KOPT-K1 (cell line): ENCODE measurements around the gene C16orf89.

ENCODE experiments used
- H3K27ac ChIP-seq: fragments of 200-600 bp; sonication (generic); 2 replicates; pipeline ENCODE4 v1.5.1; 2016; ENCODE audit warnings: antibody characterized with exemption, mild to moderate bottlenecking, low read depth, low read length; ENCODE audit not compliant: poor library complexity, severe bottlenecking
- H3K36me3 ChIP-seq: fragments of 200-600 bp; sonication (generic); 2 replicates; pipeline ENCODE4 v1.5.1; 2017; ENCODE audit warnings: antibody characterized with exemption, mild to moderate bottlenecking, low read length, moderate library complexity; ENCODE audit not compliant: insufficient read depth
- H3K9me3 ChIP-seq: fragments of 200-600 bp; sonication (generic); 2 replicates; pipeline ENCODE4 v1.5.1; 2017; ENCODE audit warnings: antibody characterized with exemption, low read length, mild to moderate bottlenecking; ENCODE audit not compliant: insufficient read depth, poor library complexity, severe bottlenecking

C16orf89 gene

DNA sequence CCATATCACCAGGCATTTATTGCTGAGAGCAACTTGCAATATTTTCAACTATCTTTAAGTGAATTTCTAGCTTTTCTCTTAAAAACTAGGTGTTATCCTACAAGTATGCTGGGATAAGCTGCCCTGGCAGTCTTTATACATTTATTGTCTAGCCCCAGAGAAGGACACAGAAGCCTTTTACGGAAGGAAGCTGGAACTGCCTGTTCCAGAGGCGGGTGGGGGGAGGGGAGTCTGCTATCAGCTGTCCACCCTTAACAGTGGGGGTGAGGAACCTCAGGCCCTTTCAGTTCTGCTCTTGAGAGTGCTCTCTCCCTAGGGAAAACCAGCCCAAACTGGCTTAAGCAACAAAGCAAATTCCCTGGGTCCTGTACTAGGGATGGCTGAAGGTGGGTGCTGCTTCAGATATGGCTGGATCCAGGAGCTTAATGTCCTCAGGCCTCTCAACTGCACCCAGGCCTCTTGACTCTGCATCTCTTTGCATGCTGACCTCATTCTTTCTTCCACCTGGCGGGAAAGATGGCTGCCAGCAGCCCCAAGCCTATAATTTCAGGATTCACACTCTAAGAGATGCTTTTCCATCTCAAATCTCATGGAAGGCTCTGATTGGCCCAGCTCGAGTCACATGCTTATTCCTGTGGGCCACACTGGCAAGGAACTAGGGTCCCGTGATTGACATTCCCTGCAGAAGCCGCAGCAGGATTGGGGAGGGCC, 48.6 kb downstream of the C16orf89 start:
- Histone ChIP-seq H3K9me3 (no peaks in the 10 kb centered on the region), H3K36me3 (no peaks in the 10 kb centered on the region), H3K27ac (no peak overlapping the region)

DNA sequence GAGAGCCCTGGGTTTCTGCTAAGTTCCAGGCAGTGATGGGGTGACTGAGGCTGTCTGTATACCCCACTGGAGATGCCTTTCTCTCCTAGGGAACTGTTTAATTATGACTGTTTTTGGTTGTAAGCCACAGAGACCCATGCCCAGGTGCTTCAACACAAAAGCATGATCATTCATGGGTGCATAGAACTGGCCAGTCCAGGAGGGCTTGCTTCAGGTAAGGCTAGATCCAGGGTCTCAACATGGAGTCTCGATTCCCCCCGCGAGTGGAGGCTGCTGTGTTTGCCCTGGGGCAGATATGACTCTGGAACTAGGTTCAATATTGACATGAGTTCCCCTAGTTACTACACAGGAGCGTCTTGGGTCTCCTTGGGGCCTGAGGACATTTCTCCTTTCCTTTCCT, 49.9 kb downstream of the C16orf89 start:
- H3K36me3 ChIP-seq = no peaks in the 10 kb centered on the region
- no peaks in the 10 kb centered on the region for H3K9me3 ChIP-seq
- no peak overlapping the region for H3K27ac ChIP-seq

DNA sequence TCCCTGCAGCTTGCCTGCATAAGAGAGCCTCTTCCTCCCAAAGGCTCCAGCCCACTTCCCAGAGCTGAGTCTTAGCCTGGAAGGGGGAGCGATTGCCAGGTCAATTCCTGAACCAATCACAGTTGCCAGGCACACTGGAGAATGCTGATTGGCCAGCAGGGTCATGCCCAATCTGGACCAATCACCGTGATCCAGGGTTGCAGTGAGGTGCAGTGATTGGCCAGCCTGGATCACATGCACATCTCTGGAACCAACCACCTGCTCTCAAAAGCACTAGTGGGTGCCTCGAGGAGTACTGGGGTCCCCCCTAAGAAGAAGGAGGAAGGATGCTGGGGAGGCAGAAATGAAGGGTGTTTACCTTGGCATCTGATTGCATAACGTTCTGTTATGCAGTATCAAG, 50.4 kb downstream of the C16orf89 start:
- Histone ChIP-seq H3K27ac (no peak overlapping the region), H3K36me3 (no peaks in the 10 kb centered on the region), H3K9me3 (no peaks in the 10 kb centered on the region)

DNA sequence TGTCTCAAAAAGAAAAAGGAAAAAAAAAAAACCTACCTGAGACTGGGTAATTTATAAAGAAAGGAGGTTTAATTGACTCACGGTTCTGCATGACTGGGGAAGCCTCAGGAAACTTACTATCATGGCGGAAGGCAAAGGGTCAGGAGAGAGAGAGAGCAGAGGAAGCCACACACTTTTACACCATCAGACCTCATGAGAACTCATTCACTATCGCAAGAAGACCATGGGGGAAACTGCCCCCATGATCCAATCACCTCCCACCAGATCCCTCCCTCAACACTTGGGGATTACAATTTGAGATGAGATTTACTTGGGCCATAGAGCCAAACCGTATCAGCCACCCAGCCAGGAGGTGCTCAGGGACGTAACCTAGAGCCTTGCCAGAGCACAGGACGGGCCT, 52.9 kb downstream of the C16orf89 start:
- Histone ChIP-seq H3K9me3 (no peaks in the 10 kb centered on the region), H3K36me3 (no peaks in the 10 kb centered on the region), H3K27ac (no peak overlapping the region)

DNA sequence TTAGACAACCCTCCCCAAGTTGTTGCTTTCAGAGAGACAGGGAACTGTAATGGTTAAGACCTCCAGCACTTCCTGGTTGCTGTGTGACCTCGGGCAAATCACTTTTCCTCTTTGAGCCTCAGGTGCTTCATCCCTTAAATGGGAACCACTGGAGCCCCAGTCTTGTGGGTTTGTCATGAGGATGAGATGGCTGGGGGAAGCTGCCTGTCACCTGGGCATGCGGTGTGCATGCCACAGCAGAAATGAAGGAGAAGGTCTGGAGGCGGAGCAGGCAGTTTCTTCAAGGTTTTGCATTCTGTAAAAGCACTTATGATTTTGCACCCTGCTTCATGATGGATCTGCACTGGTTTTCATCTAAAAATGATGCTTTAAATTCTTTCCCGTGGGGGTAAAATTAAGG, 54.1 kb downstream of the C16orf89 start:
- no peak overlapping the region for H3K27ac ChIP-seq
- no peaks in the 10 kb centered on the region for H3K36me3 ChIP-seq

DNA sequence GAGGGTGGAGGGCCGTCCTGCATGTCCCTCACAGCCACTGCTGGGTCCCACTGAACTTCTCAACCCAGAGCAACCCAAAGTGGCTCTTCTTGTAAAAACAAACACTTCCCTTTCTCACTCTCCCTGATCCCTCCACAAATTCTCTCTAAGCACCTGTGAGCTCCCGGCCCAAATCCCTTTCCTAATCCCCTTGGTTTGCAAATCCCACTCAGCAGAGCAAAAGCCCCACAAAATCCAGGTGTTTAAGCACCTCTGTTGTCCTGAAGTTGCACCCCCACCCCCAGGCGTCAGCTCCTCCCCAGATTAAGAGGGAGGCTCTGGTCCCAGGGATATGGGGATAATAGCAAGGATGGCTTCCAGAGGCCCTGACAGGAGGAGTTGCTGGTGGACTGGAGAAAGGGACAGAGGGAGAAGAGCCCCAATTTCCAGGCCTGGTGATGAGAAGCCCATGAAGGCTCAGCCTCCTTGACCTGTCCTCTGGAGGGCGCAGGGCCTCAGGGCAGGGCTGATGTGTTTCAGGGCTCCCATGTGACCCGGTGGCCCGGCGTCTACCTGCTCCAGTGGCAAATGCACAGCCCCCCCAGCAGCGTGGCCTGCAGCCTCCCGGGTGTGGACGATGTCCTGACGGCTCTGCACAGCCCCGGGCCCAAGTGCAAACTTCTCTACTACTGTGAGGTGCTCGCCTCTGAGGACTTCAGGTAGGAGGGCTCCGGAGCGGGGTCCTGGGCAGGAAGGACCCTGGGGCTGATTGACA, 55.0 kb downstream of the C16orf89 start:
- no peaks in the 10 kb centered on the region for H3K36me3 ChIP-seq
- H3K9me3 ChIP-seq = no peaks in the 10 kb centered on the region
- H3K27ac ChIP-seq = no peak overlapping the region

More for the DNA sequence above, 54.1 kb downstream of the C16orf89 start:
- H3K9me3 ChIP-seq = no peaks in the 10 kb centered on the region

DNA sequence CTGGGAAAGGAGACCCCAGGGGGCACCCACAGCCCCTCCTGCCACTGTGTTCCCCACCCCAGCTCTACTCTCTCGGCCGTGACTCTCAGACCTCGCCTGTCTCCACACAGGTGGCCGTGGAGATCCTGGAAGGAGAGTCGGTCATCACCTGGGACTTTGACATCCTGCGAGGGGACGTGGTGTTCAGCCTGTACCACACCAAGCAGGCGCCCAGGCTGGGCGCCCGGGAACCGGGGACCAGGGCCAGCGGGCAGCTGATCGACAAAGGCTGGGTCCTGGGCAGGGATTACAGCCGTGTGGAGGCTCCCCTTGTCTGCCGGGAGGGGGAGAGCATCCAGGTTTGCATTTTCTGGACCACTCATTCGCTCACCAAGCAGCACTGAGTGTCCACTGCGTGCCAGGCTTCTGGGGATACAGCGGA, 57.4 kb downstream of the C16orf89 start:
- H3K27ac ChIP-seq = no peak overlapping the region
- H3K36me3 ChIP-seq = no peaks in the 10 kb centered on the region
- no peaks in the 10 kb centered on the region for H3K9me3 ChIP-seq

DNA sequence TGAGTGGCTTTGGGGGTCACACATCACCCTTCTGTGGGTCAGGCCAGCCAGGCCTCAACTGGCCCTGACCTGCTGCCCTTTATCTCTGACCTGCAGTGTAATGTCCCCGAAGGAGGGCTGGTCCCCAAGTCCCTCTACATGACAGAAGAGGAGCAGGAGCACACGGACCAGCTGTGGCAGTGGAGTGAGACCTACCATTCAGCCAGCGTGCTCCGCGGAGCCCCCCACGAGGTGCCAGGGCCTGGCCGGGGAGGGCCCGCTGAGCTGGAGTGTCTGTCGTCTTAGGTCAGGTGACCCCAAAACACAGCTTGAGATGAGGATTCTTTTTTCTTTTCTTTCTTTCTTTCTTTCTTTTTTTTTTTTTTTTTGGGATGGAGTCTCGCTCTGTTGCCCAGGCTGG, 58.5 kb downstream of the C16orf89 start:
- no peak overlapping the region for H3K27ac ChIP-seq
- no peaks in the 10 kb centered on the region for H3K36me3 ChIP-seq
- H3K9me3 ChIP-seq = no peaks in the 10 kb centered on the region

DNA sequence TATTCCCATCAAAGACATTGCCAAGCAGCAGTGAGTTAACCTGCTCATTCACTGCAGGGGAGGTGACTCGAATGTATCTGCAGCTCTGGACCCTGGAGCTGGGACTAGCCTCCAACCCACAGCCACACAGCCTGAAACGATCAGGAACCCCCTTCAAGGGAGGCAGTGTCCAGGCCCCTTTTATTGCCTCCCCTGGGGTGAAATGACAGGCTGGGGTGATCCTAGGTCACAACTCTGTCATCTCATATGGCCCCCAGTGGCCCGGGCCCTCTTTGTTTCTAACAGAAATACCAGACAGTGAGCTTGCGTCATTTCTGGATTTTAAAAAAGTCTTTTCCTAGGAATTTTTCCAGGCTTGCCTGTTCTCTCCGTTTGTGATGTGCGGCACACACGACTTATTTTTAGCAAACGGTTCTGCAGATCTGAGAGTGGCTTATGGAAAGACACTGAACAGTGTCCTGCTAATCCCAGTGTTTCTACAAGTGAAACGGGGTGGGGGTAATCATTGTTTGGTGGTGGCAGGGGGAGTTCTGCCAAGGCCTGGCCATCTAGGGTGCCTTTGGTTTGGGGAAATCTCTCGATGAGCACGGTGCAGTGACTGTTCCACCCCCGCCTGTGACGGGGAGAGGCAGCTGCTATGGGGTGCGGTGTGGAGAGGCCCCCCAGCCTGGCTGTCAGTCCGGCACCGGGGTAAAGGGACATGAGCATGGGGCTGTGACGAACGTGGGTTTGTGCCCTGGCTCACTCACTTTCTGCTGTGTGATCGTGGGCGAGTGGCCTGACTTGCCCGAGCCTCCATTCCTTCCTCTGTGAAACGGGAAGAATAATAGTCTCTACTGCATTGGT, 59.2 kb downstream of the C16orf89 start:
- H3K36me3 ChIP-seq = no peaks in the 10 kb centered on the region
- no peaks in the 10 kb centered on the region for H3K9me3 ChIP-seq
- no peak overlapping the region for H3K27ac ChIP-seq

DNA sequence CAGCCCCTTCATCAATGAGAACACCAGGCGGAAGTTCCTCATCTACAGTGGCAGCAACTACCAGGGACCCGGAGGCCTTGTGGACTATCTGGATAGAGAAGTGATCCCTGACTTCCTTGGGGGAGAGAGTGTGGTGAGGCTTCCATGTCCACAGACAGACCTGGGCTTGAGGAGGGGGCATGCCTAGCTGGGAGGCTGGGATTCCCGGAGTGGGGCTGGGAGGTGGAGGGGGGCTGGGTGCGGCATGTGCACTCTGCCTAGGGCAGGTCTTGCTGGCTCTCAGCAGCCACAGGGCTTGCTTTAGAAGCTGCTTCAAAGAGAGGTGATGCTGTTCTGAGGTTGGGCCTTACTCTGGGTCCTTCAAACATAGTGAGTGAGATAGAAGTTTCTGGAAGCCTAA, 59.8 kb downstream of the C16orf89 start:
- H3K36me3 ChIP-seq = no peaks in the 10 kb centered on the region
- H3K27ac ChIP-seq = no peak overlapping the region
- H3K9me3 ChIP-seq = no peaks in the 10 kb centered on the region

DNA sequence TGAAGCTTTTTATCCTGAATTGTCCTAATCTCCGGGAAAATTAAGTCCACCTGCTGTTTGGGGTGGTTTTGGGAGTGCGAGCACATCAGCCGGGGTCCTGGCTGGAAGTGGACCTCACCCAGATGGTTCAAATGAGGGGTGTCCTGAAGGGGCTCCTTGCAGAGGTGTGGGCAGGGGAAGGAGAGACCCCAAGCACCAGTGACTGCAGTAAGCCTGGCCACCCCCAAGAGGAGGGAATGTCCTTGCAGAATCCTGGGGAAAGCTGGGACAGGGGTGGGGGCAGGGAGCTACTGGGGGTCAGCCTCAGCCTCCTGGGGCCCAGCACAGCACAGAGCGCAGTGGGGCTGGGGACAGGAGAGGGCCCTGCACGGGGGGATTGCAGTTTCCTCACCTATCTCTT, 61.4 kb downstream of the C16orf89 start:
- Histone ChIP-seq H3K36me3 (no peaks in the 10 kb centered on the region), H3K9me3 (no peaks in the 10 kb centered on the region), H3K27ac (no peak overlapping the region)

DNA sequence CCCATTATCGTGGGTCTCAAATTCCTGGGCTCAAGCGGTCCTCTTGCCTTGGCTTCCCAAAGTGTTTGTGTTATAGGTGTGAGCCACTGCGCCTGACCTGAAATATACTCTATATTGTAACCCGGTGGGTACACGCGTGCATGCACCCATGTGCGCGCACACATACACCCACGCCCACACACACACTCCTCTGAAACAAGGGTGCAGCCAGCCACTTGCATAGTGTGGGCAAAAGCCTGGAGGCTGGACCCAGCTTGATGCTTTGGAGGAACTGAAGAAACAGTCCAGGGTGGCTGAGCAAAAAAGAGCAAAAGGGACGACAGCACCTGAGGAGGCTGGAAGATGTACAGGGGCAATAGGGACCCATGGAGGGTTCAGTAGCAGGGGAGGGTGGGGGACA, 61.9 kb downstream of the C16orf89 start:
- H3K9me3 ChIP-seq = no peaks in the 10 kb centered on the region
- H3K36me3 ChIP-seq = no peaks in the 10 kb centered on the region
- no peak overlapping the region for H3K27ac ChIP-seq

DNA sequence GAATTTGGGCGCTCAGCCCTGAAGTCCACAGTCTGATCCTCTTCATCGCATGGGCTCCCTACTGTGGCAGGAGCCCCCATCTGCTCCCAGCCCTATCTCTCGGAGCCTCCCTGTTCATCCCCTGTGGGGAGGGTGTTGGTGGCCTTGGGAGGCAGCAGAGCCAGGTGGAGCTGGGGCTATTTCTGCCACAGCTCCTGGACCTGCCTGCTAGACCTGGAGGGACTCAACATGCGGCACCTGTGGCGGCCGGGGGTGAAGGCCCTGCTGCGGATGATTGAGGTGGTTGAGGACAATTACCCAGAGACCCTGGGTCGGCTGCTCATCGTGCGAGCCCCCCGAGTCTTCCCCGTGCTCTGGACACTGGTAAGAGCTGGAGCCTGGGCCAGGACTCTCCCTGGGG, 62.5 kb downstream of the C16orf89 start:
- Histone ChIP-seq H3K9me3 (no peaks in the 10 kb centered on the region), H3K27ac (no peak overlapping the region)

DNA sequence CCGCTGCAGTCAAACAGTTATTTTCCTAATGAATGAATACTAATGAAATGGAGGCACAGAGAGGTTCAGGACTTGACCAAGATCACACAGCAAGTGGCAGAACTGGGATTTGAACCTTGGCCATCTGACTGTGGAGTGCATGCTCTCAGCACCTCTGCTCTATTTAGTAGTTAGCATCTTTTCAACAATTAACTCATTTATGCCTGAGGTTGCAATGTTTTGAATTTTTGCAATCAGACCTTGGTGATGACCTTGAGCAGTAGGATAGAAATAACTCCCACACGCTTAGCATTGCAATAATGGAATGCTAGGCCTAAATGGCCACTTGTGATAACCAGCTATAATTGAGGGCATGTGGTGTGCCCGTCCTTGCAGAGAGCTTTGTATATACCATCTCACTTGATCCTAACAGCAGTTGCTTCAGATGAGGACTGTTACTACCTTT, 63.0 kb downstream of the C16orf89 start:
- Histone ChIP-seq H3K27ac (no peak overlapping the region), H3K36me3 (no peaks in the 10 kb centered on the region), H3K9me3 (no peaks in the 10 kb centered on the region)

More for the DNA sequence above, 62.5 kb downstream of the C16orf89 start:
- H3K36me3 ChIP-seq = no peaks in the 10 kb centered on the region

DNA sequence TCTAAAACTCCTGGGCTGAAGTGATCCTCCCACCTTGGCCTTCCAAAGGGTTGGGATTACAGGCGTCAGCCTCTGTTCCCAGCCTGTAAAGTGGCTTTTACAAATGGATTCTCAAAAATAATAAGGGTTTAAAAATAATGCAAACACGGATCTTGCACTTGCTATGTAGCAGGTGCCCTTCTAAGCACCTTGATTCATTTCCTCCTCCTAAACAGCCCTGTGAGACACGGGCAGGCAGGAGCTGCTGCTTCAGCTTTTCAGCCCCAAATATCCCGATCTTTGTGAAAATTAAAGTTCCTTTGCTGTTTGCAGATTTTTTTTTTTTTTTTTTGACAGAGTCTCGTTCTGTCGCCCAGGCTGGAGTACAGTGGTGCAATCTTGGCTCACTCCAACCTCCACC, 63.8 kb downstream of the C16orf89 start:
- H3K27ac ChIP-seq = no peak overlapping the region
- H3K9me3 ChIP-seq = no peaks in the 10 kb centered on the region
- H3K36me3 ChIP-seq = no peaks in the 10 kb centered on the region
